DMS153 (cell line): ENCODE measurements around the gene COL15A1.

Experiments used
- DNase-seq: peaks from one replicate; lab custom pipeline; 2025; lab: John Stamatoyannopoulos, UW

The COL15A1 gene

DNA sequence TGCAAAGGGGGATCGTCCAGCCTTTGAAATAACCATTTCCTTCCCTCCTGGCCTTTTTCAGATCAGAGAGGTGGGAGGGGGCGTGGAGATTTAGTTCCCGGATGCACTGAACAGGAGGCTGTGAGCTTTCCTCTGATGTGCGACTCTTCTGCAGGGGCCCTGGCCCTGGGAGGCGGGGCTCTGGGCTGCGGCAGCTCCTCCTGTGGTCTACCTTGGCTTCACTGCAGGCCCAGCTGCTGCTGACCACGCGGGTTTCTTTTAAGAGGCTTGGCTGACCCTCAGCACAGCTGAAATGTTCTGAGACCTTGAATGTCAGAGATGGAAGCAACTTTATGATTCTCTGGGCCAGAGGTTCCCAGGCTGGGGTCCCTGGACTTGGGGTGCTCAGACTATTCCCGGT is 27.0 kb upstream of the COL15A1 start:
- no peak for DNase-seq

DNA sequence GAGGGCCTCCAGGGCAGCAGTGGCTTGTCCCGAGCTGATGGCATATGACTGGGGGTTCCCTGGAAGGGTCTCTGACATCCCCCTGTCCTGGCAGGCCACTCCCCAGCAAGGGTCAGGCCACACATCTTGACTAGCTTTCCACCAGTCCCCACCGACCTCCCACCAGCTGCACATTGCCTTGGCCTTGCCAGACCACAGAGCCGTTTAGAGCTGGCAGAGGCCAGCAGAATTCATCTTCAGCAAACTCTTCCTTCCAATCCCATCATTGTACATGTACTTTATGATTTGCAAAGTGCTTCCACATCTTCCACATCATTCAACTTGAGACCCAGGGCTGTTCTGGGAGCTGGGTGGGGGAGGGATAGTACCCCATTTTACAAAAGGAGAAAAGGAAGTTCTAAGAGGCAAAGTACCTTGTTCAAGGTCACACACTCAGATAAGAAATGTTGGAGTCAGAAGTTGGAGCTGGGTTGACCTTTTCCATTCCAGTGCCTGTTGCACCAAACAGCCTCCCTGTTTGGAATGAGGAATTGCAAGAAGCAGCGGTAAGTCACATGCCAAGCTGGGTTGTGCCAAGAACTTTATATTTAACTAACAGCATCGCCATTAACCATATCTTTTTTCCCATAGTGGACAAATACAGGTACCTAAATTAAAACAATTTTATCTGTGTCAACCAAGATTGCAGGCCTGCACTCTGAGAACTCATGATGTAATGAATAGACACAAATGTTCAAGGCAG is 25.8 kb upstream of the COL15A1 start:
- DNase-seq: no peak

DNA sequence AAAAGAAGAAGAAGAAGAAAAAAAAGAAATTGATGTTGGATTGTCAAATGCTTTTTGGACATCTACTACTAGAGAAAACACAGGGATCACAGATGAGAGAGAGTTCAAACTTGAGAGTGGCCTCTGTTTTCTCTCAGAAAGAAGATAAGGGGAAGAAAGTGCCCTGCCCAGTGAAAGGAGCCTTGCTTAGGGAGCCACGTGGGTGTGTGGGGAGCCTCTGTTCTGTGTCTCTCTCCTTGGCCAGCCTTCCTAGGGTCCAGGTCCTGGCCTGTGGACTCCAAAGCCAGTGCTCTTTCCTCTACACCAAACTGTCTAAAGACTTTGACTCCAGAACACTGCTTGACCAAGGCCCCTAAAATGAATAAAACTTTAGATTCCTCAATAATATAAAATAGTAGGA is 22.0 kb upstream of the COL15A1 start:
- no peak for DNase-seq

DNA sequence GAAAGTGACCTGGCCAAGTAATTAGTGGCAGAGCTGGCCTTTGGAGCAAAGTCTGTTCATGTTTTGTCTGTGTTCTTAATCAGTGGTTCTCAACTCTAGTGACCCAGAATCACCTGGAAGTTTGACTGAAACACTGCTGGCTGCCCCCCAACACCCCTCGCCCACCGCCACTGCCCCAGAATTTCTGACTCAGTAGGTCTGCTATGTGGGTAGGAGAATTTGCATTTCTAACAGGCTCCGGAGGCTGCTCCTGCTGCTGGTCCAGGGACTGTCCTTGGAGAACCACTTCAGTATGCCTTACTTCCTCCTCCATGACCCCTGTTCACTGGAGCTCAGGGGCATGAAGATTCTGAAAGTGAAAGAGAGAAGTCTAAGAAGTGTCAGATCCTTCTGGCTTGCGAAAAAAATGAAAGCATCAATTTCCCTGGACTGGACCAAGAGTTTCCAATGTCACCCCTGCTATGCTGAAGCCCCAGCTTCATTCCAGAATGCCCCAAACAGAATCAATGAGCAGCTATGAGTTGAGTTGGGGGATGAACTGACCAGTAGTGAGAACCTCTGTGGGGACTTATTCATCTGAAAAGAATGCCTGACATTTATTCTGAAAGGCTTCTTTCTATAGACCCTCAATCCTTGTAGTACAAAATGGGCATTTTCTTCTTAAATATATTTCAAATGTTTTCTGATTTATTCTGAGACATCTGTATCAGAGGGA is 20.8 kb upstream of the COL15A1 start:
- no peak for DNase-seq

DNA sequence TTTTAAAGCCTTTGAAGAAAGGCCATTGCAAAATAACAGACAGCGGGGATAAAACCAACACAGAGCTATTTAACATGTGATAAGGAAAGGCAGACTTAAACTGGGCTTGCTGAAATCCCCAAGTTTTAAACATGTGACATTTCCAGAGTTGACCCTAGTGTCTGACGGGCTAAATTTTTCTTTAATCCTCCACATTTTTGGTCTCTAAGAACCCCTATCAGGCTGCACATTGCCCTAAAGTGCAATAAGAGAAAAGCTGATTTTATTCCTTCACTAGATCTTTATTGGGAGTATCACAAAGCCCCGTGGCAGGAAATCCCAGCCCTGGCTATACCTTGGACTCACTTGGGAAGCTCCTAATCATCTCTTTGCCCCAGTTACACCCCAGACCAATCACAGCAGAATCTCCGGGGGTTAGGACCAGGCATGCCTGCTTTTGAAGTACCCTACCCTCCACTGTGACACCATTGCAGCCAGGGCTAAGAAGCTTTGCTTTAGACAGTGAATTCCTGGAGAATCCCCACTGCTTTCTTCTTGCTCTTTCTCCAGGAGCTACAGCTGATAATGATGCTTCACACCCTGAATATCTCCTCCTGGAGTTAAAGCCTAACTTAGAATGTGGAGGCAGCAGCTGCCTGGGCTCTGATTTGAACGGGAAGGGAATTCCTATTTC is 20.1 kb upstream of the COL15A1 start:
- DNase-seq: no peak

DNA sequence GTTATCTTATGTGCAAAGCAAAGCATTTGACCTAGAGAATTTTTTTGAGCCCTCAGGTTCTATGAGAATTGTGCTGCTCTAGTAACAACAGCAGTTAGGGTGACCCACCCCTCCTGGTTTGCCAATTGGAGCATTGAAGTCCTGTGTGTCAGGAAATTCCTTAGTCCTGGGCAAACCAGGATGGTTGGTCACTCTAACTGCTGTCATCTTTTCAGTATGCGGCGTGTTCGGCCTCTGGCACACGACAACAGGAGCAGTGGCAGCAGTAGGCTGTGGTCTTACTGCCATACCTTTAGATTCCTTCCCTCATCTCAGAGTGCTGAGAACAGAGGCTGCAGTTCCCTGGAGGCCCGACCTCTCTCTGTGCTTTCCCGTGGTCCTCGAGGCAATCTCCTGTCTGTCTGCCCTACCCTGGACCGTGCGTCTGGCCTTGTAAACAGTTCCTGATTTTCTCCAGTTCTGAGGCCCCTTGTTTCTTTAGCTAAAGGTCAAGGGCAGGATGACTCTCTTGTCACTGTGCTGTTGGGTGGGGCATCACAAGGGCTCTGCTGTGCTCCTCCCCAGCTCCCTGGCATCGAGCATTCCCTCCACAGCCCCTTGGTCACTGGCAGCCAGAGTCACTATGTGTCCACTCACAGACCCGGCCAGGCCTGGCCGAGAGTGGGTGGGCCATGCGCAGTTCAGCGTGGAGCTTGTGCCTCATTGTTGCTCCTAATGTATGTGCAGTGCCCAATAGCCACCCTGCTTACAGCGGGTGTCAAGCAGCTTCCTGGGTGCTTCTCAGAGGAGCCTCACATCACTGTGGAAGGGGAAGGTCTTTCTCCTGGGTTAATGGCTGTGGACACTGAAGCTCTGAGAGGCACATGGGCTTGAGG is 18.5 kb upstream of the COL15A1 start:
- no peak for DNase-seq

DNA sequence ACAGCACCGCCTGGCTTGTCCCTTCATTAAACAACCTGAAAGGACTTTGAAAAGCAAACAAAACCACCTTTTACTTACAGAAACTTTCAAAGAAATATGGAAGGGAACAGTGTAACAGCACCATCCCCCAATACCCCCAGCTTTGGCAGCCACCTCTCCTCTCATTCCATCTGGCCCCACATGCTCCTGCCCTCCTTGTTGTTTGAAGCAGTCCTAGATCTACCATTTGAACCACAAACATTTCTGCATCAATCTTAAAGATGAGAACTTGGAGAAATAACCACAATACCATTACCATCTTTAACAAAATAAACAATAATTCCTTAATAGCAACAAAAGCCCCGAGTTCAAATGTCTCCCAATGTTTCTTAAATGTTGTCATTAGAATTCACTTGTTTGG is 17.8 kb upstream of the COL15A1 start:
- no peak for DNase-seq

DNA sequence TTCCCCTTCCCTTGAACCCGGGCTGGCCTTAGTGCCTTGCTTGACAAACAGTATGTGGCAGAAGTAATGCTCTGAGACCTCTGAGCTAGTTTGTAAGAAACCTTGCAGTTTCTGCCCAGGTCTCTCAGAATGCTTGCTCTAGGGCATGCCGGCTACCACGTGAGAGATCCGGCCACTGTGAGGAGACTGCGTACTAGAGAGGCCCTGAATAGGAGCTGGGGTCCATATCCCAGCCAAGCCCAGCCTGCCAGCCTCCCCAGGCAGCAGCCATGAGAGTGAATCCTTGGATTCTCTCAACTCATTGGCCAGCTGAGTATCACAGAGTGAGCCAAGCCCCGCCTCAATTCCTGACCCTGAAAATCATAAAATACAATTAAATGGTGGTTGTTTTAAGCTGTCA is 16.0 kb upstream of the COL15A1 start:
- DNase-seq: no peak

DNA sequence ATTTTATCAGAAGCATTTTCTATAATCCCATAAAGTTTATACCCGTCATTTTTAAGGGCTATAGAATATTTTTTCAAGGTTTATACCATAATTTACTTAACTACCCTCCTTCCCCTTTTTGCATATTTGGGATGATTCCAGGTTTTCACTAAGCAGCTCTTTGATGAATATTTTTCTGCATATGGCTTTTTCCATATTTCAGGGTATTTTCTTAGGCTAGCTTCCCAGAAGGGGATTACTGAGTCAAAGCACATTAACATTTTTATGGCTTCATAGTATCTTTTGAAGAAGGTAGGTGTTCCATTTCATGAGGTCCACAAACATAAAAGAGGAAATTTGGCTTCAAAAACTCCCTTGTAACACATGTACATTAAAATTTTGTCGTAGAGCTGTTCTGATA is 14.6 kb upstream of the COL15A1 start:
- no peak for DNase-seq

DNA sequence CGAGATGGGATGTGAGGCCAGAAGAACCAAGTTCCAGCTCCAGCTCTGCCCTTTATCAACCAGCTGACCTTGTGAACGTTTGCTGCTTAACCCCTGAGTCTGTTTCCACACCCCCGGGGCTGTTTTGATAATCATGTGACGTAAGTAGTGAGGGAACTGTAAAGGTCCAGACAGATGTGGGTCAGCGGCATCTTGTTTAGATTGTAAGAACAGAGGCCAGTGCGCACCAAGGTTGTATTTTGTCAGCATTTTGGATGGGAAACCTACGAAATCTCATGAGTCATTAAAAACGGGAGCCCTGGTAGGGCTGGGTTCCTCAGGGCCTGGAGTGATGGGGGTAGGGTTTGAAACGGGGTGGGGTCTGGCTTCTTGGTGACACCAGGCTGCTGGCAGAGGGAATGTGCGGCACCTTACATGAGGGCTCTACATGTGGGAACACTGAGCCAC is 13.8 kb upstream of the COL15A1 start:
- no peak for DNase-seq

DNA sequence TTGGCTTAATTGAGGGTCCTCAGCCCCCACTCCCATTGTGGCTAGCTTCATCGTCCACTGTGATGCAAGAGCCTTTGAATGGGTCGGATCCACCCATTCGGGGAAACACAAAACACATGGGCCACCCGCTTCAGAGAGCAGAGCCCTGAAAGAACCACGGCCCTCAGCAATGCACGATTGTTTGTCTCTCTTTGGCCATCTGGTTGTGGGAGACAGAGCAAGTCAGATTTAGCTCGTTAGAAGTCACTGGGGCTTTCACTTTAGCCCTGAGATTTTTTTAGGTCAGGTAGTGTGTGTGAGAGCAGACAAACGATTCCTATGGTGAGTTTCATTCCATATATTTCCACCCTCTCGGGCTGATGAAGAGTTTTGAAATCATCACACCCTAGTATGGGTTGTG is 12.9 kb upstream of the COL15A1 start:
- DNase-seq: no peak

DNA sequence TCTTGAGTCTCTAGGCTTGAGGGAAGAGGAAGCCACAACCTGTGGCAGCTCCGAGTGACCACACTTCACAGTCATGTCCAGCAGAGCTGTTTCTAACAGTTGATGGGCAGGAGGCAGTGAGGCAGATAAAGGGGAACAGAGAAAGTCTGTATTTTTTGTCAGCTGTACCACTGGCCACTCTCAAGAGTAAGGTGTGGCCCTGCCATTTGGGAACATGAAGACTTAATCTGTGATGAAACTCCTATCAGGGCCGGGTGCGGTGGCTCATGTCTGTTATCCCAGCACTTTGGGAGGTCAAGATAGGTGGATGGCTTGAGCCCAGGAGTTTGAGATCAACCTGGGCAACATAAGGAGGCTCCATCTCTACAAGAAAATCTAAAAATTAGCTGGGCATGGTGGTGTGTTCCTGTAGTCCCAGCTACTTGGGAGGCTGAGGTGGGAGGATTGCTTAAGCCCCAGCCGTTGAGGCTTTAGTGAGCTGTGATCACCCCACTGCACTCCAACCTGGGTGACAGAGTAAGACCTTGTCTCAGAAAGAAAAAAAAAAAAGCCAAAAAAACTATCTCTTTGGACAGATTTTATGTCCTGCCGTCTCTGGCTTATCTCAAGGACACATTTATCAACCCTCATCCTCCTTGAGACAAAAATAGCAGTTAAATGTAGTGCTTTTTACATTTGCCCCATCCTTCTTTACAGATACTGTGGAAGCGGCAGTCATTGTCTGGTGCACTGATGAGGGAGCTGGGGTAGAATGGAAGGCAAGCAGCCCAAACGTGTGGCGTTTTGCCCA is 11.9 kb upstream of the COL15A1 start:
- DNase-seq: no peak

DNA sequence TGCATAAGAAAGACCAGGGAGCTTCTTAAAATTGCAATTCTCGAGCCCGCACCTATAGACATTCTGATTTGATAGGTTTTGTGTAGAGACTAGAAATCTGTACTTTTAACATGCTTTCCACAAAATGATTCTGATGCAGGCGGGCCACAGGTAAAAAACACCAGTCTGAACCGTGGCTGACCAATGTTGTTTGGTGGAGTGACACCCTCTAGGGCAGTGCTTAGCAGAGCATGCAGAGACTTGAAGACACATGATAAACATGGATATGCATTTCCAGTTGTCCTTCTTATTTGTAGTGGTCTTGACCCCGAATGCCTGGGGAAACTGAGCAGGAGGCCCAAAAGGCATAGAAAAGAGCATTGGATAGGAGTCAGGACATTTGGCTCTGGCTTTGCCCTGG is 10.5 kb upstream of the COL15A1 start:
- no peak for DNase-seq

DNA sequence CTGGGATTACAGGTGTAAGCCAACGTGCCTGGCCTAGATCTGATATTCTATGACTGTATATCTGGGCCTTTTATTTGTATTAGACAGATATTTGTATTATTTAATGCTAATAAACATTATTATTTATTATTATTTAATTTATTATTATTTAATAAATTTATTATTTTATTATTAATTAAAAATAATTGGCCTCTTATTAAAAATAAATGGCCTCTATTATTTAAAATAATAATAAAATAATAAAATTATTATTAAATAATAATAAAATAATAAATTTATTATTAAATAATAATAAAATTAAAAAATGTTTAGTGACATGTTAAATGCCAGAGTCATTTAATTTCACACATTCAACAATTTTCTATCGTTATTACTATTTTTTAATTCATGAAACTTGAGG is 9.8 kb upstream of the COL15A1 start:
- no peak for DNase-seq

DNA sequence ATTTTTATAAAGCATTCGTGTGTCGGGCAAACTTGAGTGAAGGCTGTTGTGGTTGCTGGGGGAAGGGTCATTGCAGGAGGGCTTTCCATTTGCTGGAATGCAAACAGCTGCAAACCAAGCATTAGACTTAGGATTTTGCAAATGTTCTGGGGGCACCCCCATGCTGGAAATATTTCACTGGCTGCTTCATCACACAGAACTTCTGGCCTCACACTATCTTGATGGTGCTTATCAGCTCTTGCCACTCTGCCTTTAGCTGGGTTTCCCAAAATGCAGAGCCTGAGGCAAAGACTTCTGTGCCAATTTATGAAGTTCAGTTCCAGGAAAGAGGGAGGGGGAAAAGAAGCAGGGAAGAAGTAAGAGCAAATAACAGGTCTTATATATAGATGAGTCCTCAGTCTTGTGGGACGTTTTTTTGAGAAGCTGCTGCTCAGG is 8.6 kb upstream of the COL15A1 start:
- DNase-seq: no peak

DNA sequence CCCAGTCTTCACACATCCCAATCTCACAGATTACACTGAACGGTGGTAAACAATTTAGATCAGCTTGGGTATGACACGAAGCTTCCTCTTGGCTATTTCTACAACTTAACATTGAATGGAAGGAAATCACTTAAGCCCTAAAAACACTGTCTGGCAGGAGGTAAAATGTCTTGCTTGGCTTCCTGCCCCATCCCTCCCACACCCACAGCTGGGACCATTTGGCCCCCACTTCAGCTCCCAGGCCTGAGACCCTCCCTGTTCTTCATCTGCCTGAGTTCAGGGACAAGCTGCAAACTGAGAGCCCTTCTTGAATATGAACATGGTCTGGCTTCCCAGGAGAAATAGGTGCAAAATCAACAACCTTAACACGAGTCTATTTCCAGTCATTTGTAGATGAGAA is 3.4 kb upstream of the COL15A1 start:
- DNase-seq: no peak

DNA sequence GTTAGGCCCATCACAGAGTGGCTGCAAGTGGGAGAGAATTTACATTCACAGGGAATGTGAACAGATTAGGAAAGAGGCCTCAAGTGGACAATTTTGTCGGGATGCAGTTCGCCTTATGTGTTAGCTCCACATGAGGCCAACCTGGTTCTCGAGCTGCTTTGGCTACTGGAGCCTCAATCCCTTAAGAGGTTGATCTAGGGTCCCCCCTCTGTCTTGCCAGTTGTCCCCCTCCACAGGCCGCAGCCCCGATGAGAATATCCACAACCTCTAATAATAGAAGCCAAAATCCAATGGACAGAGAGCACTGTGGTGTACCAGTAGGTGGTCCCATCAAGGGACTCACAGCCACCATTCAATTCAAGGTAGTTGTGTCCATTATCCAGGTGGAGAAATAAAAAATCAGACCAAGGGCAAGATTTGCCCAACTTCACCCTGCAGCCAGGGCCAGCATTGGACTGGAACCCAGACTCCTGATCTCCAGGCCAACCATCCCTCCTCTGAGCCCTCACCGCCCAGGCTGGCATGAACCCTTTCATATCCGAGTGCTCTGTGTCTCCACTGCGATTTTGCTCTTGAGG is 1.7 kb upstream of the COL15A1 start:
- DNase-seq: no peak

DNA sequence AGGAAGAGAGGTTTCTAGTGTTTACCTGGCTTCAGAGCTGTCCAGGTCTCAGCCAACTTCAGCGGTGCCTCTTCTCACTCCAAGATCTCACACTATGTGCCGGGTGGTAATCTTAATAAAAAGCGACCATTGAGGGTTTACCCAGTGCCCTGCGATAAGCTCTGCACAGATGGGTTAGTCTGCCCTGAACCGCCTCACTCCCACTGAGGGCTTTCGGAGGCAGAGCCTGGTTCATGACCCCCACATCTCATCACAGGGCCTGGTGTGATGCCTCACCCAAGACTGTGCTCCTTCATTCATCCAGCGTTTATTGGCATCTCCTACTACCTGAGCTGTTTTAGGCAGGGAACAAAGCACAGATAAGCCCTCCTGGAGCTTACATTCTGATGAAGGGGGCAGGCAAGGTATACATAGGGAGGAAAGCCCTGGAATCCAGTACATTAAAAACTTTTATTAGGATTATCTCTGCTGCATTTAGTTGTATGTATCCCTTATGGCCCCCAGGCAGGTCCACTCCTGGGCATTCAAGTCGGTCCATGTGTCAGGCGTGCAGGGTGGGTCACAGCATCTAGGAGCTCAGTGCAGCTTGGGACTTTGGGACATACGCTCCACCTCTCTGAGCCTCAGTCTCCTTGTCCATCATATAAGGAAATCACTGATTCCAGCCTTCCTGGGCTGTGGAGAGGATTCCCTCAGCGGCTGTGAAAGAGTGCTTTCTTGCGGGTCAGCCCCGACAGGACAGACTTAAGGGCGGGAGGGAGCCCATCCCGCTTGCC is 613 bp upstream of the COL15A1 start:
- DNase-seq: no peak

DNA sequence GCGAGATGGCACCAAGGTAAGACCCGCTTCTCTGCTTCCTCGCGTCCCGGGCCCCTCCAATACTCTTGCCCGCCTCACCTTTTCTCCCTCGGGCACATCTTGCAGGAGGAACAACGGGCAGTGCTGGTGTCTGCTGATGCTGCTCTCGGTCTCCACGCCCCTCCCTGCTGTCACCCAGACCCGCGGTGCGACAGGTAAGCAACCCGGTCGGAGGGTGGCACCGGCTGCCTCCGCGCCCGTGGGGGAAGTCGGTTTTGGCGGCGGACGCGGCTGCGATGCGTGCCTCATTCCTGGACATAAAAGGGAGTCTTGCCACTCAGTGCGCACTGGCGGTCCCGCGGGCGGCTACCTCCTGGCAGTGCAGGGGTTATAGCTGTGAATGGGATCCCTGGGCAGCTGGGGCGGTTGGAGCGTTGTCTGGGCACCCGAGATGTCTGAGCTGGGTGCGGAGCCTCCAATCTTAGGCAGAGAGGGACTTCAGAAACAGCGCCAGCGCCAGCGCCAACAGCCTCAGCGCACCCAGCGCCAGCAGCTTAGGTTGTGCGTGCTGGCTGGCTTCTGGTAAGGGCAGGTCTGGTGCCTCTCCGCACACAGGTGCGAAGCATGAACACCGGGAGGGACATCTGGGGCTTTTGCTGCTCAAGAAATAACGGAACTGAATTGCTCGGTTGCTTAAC is 488 bp downstream of the COL15A1 start:
- no peak for DNase-seq

DNA sequence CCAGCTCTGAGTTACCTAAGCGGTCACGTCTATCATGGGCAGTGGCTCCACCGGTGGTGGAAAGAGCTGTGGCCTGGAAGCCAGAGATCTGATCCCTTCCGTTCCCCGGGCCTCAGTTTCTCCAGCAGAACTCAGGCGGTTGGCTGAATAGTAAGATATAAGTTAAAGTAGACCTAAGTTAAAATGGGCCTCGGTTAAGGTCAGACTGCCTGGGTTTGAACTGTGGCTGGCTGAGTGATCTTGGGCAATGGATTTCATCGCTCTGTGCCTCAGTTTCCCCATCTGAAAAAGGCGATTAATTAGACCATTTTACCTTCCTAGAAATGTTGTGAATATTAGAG is 997 bp downstream of the COL15A1 start:
- DNase-seq: no peak
